ENCODE results near the gene RBM42. TPM values are rescaled to one million over a fixed set of nuclear protein-coding genes. Genes with fewer than 3 reads are reported as not detected.
A peak's percentile ranks its signal among the peaks of the same experiment; 100 is the strongest.

Gene RBM42
- total and polyA plus RNA-seq, 2 of the 13 experiments (the other 11 are each of a cell fraction or from before 2014, with no cell fraction given), result 27.2 to 55.3 TPM

GRCh38 chr19:35671818-35672217 lies 43.0 kb downstream of the RBM42 start (continued):
- TF ChIP-seq ETV6 (CRISPR knock-in tag; conservative IDR thresholded peaks at IDR 0.05), result no peak
- no peak for TF ChIP-seq ZNF772 (CRISPR knock-in tag; IDR thresholded peaks at IDR 0.05)
- no peak for TF ChIP-seq ZNF556 (CRISPR knock-in tag; IDR thresholded peaks at IDR 0.05; ENCODE audit: borderline replicate concordance)
- no peak for TF ChIP-seq ZNF770 (CRISPR knock-in tag; IDR thresholded peaks at IDR 0.05)
- no peak for TF ChIP-seq JUNB (CRISPR knock-in tag; IDR thresholded peaks at IDR 0.05; ENCODE audit: borderline replicate concordance)
- no peak for TF ChIP-seq ZNF660 (CRISPR knock-in tag; IDR thresholded peaks at IDR 0.05; ENCODE audit: borderline replicate concordance, low read depth)
- TF ChIP-seq ELF3 (CRISPR knock-in tag; IDR thresholded peaks at IDR 0.05), result no peak
- no peak for TF ChIP-seq ERF (CRISPR knock-in tag; IDR thresholded peaks at IDR 0.05)
- TF ChIP-seq TOPORS (CRISPR knock-in tag; IDR thresholded peaks at IDR 0.05), result no peak
- TF ChIP-seq POGK (CRISPR knock-in tag; conservative IDR thresholded peaks at IDR 0.05), result no peak
- 0 out of 2 replicates have a peak, but pooled peaks have one; percentile 20 for TF ChIP-seq ETV5 (CRISPR knock-in tag; IDR thresholded peaks at IDR 0.05; ENCODE audit: borderline replicate concordance)
- TF ChIP-seq EP300 (IDR thresholded peaks at IDR 0.05; ENCODE audit: low read depth in 2 of 2, low read length in 2 of 2), result peak in 1 of 2 experiments; percentile 12; a peak in 1 of 4 replicates
- no peak for TF ChIP-seq EP300 (CRISPR knock-in tag; IDR thresholded peaks at IDR 0.05; ENCODE audit: borderline replicate concordance)
- TF ChIP-seq BCL3 (CRISPR knock-in tag; IDR thresholded peaks at IDR 0.05), result no peak
- no peak for TF ChIP-seq SPEN (CRISPR knock-in tag; IDR thresholded peaks at IDR 0.05; ENCODE audit: low read depth)
- TF ChIP-seq ZNF263 (CRISPR knock-in tag; IDR thresholded peaks at IDR 0.05), result no peak
- no peak for TF ChIP-seq ZFP36L1 (CRISPR knock-in tag; IDR thresholded peaks at IDR 0.05)
- no peak for TF ChIP-seq MXI1 (IDR thresholded peaks at IDR 0.05; ENCODE audit: borderline replicate concordance, low read depth, low read length)
- TF ChIP-seq SOX5 (CRISPR knock-in tag; IDR thresholded peaks at IDR 0.05; ENCODE audit: borderline replicate concordance), result peak; percentile 71
- no peak for TF ChIP-seq REPIN1 (CRISPR knock-in tag; IDR thresholded peaks at IDR 0.05; ENCODE audit: borderline replicate concordance, low read depth)
- no peak for TF ChIP-seq ZNF296 (CRISPR knock-in tag; conservative IDR thresholded peaks at IDR 0.05)
- no peak for TF ChIP-seq ZNF276 (CRISPR knock-in tag; IDR thresholded peaks at IDR 0.05; ENCODE audit: low read depth)
- TF ChIP-seq TBX3 (IDR thresholded peaks at IDR 0.05; ENCODE audit: borderline replicate concordance), result no peak
- no peak for TF ChIP-seq FOXO1 (CRISPR knock-in tag; IDR thresholded peaks at IDR 0.05)
- no peak for TF ChIP-seq PHB2 (IDR thresholded peaks at IDR 0.05; ENCODE audit: partially characterized antibody)
- peak; percentile 95 for TF ChIP-seq CEBPB (IDR thresholded peaks at IDR 0.05; ENCODE audit: borderline replicate concordance, low read depth, low read length)
